ENCODE data around the gene CARS1. TPM values are rescaled to one million over a fixed set of nuclear protein-coding genes. Genes with fewer than 3 reads are reported as not detected.

Gene CARS1
- total RNA-seq, 1 donor: 106 TPM

GRCh38 chr11:3021125-3021524, 36.1 kb downstream of the CARS1 start:
- no peaks in the 10 kb centered on the region for H3K27me3 ChIP-seq (ENCODE audit: insufficient read depth, low read length)
- peaks cover 22% of the 10 kb centered on the region for H3K4me1 ChIP-seq (ENCODE audit: insufficient read depth, low read length)
- no peak overlapping the region for H3K27ac ChIP-seq (ENCODE audit: low read depth, low read length)
- no peak overlapping the region for H3K4me3 ChIP-seq (ENCODE audit: insufficient read depth, low read length)
- H3K36me3 ChIP-seq (ENCODE audit: insufficient read depth, low read length): peaks cover 73% of the 10 kb centered on the region
- H3K79me2 ChIP-seq (ENCODE audit: insufficient read depth, low read length): peaks cover 2% of the 10 kb centered on the region
- no peak overlapping the region for H2AFZ ChIP-seq (ENCODE audit: low read length)
- peak; percentile 58 for TF ChIP-seq CTCF (IDR thresholded peaks at IDR 0.05; ENCODE audit: extremely low read depth, low read depth, low read length)
- peak; percentile 90 for DNase-seq (ENCODE audit: insufficient read length, low spot score, missing footprints)
- H4K20me1 ChIP-seq (ENCODE audit: insufficient read depth, low read length): peaks cover 10% of the 10 kb centered on the region
- H3K4me2 ChIP-seq (ENCODE audit: insufficient read depth, low read length): no peak overlapping the region
- H3K9me3 ChIP-seq (ENCODE audit: low read depth, low read length): no peaks in the 10 kb centered on the region

GRCh38 chr11:3020011-3020410, 37.2 kb downstream of the CARS1 start:
- Histone ChIP-seq H3K27ac (ENCODE audit: low read depth, low read length) (no peak overlapping the region), H3K4me2 (ENCODE audit: insufficient read depth, low read length) (no peak overlapping the region), H3K36me3 (ENCODE audit: insufficient read depth, low read length) (peaks cover 71% of the 10 kb centered on the region), H3K4me1 (ENCODE audit: insufficient read depth, low read length) (peaks cover 22% of the 10 kb centered on the region), H3K9me3 (ENCODE audit: low read depth, low read length) (no peaks in the 10 kb centered on the region), H3K79me2 (ENCODE audit: insufficient read depth, low read length) (peaks cover 2% of the 10 kb centered on the region), H2AFZ (ENCODE audit: low read length) (no peak overlapping the region), H3K4me3 (ENCODE audit: insufficient read depth, low read length) (no peak overlapping the region), H3K27me3 (ENCODE audit: insufficient read depth, low read length) (no peaks in the 10 kb centered on the region), H4K20me1 (ENCODE audit: insufficient read depth, low read length) (peaks cover 12% of the 10 kb centered on the region)
- DNase-seq (ENCODE audit: insufficient read length, low spot score, missing footprints): no peak
- no peak for TF ChIP-seq CTCF (IDR thresholded peaks at IDR 0.05; ENCODE audit: extremely low read depth, low read depth, low read length)

GRCh38 chr11:3018596-3018995, 38.6 kb downstream of the CARS1 start:
- Histone ChIP-seq H3K27ac (ENCODE audit: low read depth, low read length) (no peak overlapping the region), H3K27me3 (ENCODE audit: insufficient read depth, low read length) (no peaks in the 10 kb centered on the region), H4K20me1 (ENCODE audit: insufficient read depth, low read length) (peaks cover 21% of the 10 kb centered on the region), H3K79me2 (ENCODE audit: insufficient read depth, low read length) (peaks cover 2% of the 10 kb centered on the region), H3K4me3 (ENCODE audit: insufficient read depth, low read length) (no peak overlapping the region), H3K4me2 (ENCODE audit: insufficient read depth, low read length) (no peak overlapping the region), H3K36me3 (ENCODE audit: insufficient read depth, low read length) (peaks cover 73% of the 10 kb centered on the region), H2AFZ (ENCODE audit: low read length) (no peak overlapping the region), H3K9me3 (ENCODE audit: low read depth, low read length) (no peaks in the 10 kb centered on the region), H3K4me1 (ENCODE audit: insufficient read depth, low read length) (peaks cover 27% of the 10 kb centered on the region)
- TF ChIP-seq CTCF (IDR thresholded peaks at IDR 0.05; ENCODE audit: extremely low read depth, low read depth, low read length): no peak
- DNase-seq (ENCODE audit: insufficient read length, low spot score, missing footprints): no peak

GRCh38 chr11:3016861-3017260, 40.4 kb downstream of the CARS1 start:
- Histone ChIP-seq H3K9me3 (ENCODE audit: low read depth, low read length) (no peaks in the 10 kb centered on the region), H3K27me3 (ENCODE audit: insufficient read depth, low read length) (no peaks in the 10 kb centered on the region), H3K79me2 (ENCODE audit: insufficient read depth, low read length) (peaks cover 2% of the 10 kb centered on the region), H4K20me1 (ENCODE audit: insufficient read depth, low read length) (peaks cover 19% of the 10 kb centered on the region), H3K4me3 (ENCODE audit: insufficient read depth, low read length) (no peak overlapping the region), H3K4me1 (ENCODE audit: insufficient read depth, low read length) (peaks cover 15% of the 10 kb centered on the region), H3K27ac (ENCODE audit: low read depth, low read length) (no peak overlapping the region), H2AFZ (ENCODE audit: low read length) (no peak overlapping the region), H3K36me3 (ENCODE audit: insufficient read depth, low read length) (peaks cover 79% of the 10 kb centered on the region), H3K4me2 (ENCODE audit: insufficient read depth, low read length) (no peak overlapping the region)
- no peak for TF ChIP-seq CTCF (IDR thresholded peaks at IDR 0.05; ENCODE audit: extremely low read depth, low read depth, low read length)
- DNase-seq (ENCODE audit: insufficient read length, low spot score, missing footprints): peak; percentile 41

All from osteoblast (primary cell).